GM12892 (cell line): ENCODE measurements around the gene C1orf116.

ENCODE experiments used
- POLR2AphosphoS5 ChIP-seq: IDR thresholded peaks from 2 replicates; pipeline ENCODE4 v1.6.1; 2011; ENCODE audit warnings: low read depth, low read length, control low read depth
- TAF1 ChIP-seq: IDR thresholded peaks from 2 replicates; pipeline ENCODE4 v1.6.1; 2011; ENCODE audit warnings: low read depth, mild to moderate bottlenecking, control low read depth, low read length, borderline replicate concordance

- TF ChIP-seq POLR2AphosphoS5 (no peak), TAF1 (no peak)
Observed at GRCh38 chr1:207010726-207011125, 21.8 kb downstream of the C1orf116 start.
